ENCODE measurements around the gene RBBP8NL. TPM values are rescaled to one million over a fixed set of nuclear protein-coding genes. Genes with fewer than 3 reads are reported as not detected.
A peak's percentile ranks its signal among the peaks of the same experiment; 100 is the strongest.

The RBBP8NL gene
- total RNA-seq, 8 experiments from 2014 or later, result 0.05 to 0.24 (median 0.17) TPM; not detected in 4

- Histone ChIP-seq H3K4me1 (replicated peaks in 1 of 2) (peaks cover 62% of the 10 kb centered on the region in 2 donors), H3K4me3 (peak overlapping the region in 3 of 5 donors; percentile 5 to 7 (median 7)), H3K27ac (no peak overlapping the region)
- no CpG with 5 or more reads among the region's 15 CpGs for WGBS, 10 experiments
- peak in 7 of 8 experiments; percentile 2 to 35 (median 29) for ATAC-seq (replicated peaks in 6 of 8)
- in situ Hi-C loops (cut with MboI; ENCODE audit: low pct_unique_long_range_greater_than_20kb in 2 of 9, low sequenced_read_pairs in 9 of 9, unreplicated experiment in 9 of 9), result no loop called here
Observed at GRCh38 chr20:62368392-62368975, 58.9 kb downstream of the RBBP8NL start.

GRCh38 chr20:62367633-62368391, 59.5 kb downstream of the RBBP8NL start:
- in situ Hi-C loops (cut with MboI; ENCODE audit: low pct_unique_long_range_greater_than_20kb in 2 of 9, low sequenced_read_pairs in 9 of 9, unreplicated experiment in 9 of 9), result no loop called here
- Histone ChIP-seq H3K4me3 (peak overlapping the region; percentile 49 to 84 (median 57)), H3K27ac (peak overlapping the region; percentile 60 to 74), H3K4me1 (replicated peaks in 1 of 2) (peaks cover 68 to 69% of the 10 kb centered on the region in 2 donors)
- no peak for ATAC-seq (replicated peaks in 6 of 8)
- WGBS, 10 experiments, result 16 to 20% methylated on average over 1 to 13 of the region's 37 CpGs; no CpG with 5 or more reads in 8 of the 10 experiments

- ATAC-seq (replicated peaks in 6 of 8), result peak; percentile 23 to 56 (median 38)
- Histone ChIP-seq H3K4me3 (peak within 1 kb of the TSS; percentile 49 to 84 (median 57)), H3K4me1 (replicated peaks in 1 of 2) (peaks cover 68 to 74% of the 10 kb centered on the region in 2 donors), H3K27ac (peak within 1 kb of the TSS; percentile 60 to 74)
- in situ Hi-C loops (cut with MboI; ENCODE audit: low pct_unique_long_range_greater_than_20kb in 2 of 9, low sequenced_read_pairs in 9 of 9, unreplicated experiment in 9 of 9), result no loop called here
- WGBS, 10 experiments, result no CpG with 5 or more reads among the region's 70 CpGs
Observed at GRCh38 chr20:62367136-62367632, 60.2 kb downstream of the RBBP8NL start, which contains the start of gene LAMA5. LAMA5 (minus strand) TSS chr20:62367312; CDS start chr20:62367245, 67 bp downstream.

GRCh38 chr20:62366370-62367135, 60.8 kb downstream of the RBBP8NL start:
- no CpG with 5 or more reads among the region's 72 CpGs for WGBS, 10 experiments
- peaks cover 68 to 76% of the 10 kb centered on the region in 2 donors for H3K4me1 ChIP-seq (replicated peaks in 1 of 2)
- in situ Hi-C loops (cut with MboI; ENCODE audit: low pct_unique_long_range_greater_than_20kb in 2 of 9, low sequenced_read_pairs in 9 of 9, unreplicated experiment in 9 of 9), result no loop called here
- peak overlapping the region; percentile 49 to 84 (median 57) for H3K4me3 ChIP-seq
- ATAC-seq (replicated peaks in 6 of 8), result peak in 7 of 8 experiments; percentile 1 to 50 (median 27)
- H3K27ac ChIP-seq, result peak overlapping the region; percentile 60 to 74

GRCh38 chr20:62365814-62366369, 61.4 kb downstream of the RBBP8NL start:
- in situ Hi-C loops (cut with MboI; ENCODE audit: low pct_unique_long_range_greater_than_20kb in 2 of 9, low sequenced_read_pairs in 9 of 9, unreplicated experiment in 9 of 9), result no loop called here
- H3K4me1 ChIP-seq (replicated peaks in 1 of 2), result peaks cover 72 to 82% of the 10 kb centered on the region in 2 donors
- peak overlapping the region in 1 of 2 donors; percentile 43 for H3K27ac ChIP-seq
- H3K4me3 ChIP-seq, result peak overlapping the region; percentile 49 to 84 (median 57)
- ATAC-seq (replicated peaks in 6 of 8), result peak; percentile 0 to 58 (median 8)
- 13% methylated on average over 3 of the region's 10 CpGs; no CpG with 5 or more reads in 9 of the 10 experiments for WGBS, 10 experiments

- Histone ChIP-seq H3K4me3 (peak overlapping the region; percentile 49 to 84 (median 57)), H3K4me1 (replicated peaks in 1 of 2) (peaks cover 69 to 78% of the 10 kb centered on the region in 2 donors)
- 20 to 80% (median 59%) methylated on average over 1 of the region's 27 CpGs; no CpG with 5 or more reads in 6 of the 10 experiments for WGBS, 10 experiments
Observed at GRCh38 chr20:62364911-62365736, 62.2 kb downstream of the RBBP8NL start.

GRCh38 chr20:62363920-62364851, 63.2 kb downstream of the RBBP8NL start:
- in situ Hi-C loops (cut with MboI; ENCODE audit: low pct_unique_long_range_greater_than_20kb in 2 of 9, low sequenced_read_pairs in 9 of 9, unreplicated experiment in 9 of 9), result no loop called here
- H3K27ac ChIP-seq, result peak overlapping the region in 1 of 2 donors; percentile 17
- no peak overlapping the region for H3K4me3 ChIP-seq
- no peak for ATAC-seq (replicated peaks in 6 of 8)
- peaks cover 68 to 77% of the 10 kb centered on the region in 2 donors for H3K4me1 ChIP-seq (replicated peaks in 1 of 2)
- WGBS, 10 experiments, result 60 to 100% (median 74%) methylated on average over 2 to 6 of the region's 22 CpGs; no CpG with 5 or more reads in 6 of the 10 experiments

More at GRCh38 chr20:62364911-62365736, 62.2 kb downstream of the RBBP8NL start:
- H3K27ac ChIP-seq, result peak overlapping the region in 1 of 2 donors; percentile 43
- ATAC-seq (replicated peaks in 6 of 8), result no peak
- in situ Hi-C loops (cut with MboI; ENCODE audit: low pct_unique_long_range_greater_than_20kb in 2 of 9, low sequenced_read_pairs in 9 of 9, unreplicated experiment in 9 of 9), result no loop called here

GRCh38 chr20:62362991-62363919, 64.1 kb downstream of the RBBP8NL start:
- 80% methylated on average over 1 to 2 of the region's 20 CpGs; no CpG with 5 or more reads in 7 of the 10 experiments for WGBS, 10 experiments
- in situ Hi-C loops (cut with MboI; ENCODE audit: low pct_unique_long_range_greater_than_20kb in 2 of 9, low sequenced_read_pairs in 9 of 9, unreplicated experiment in 9 of 9), result no loop called here
- ATAC-seq (replicated peaks in 6 of 8), result peak in 5 of 8 experiments; percentile 12 to 35 (median 28)
- H3K27ac ChIP-seq, result no peak overlapping the region
- no peak overlapping the region for H3K4me3 ChIP-seq
- peaks cover 68 to 77% of the 10 kb centered on the region in 2 donors for H3K4me1 ChIP-seq (replicated peaks in 1 of 2)

- 95% methylated on average over 4 of the region's 13 CpGs; no CpG with 5 or more reads in 9 of the 10 experiments for WGBS, 10 experiments
- Histone ChIP-seq H3K27ac (no peak overlapping the region), H3K4me1 (replicated peaks in 1 of 2) (peaks cover 68 to 77% of the 10 kb centered on the region in 2 donors), H3K4me3 (no peak overlapping the region)
- ATAC-seq (replicated peaks in 6 of 8), result no peak
- in situ Hi-C loops (cut with MboI; ENCODE audit: low pct_unique_long_range_greater_than_20kb in 2 of 9, low sequenced_read_pairs in 9 of 9, unreplicated experiment in 9 of 9), result no loop called here
Observed at GRCh38 chr20:62362590-62362940, 64.8 kb downstream of the RBBP8NL start.

GRCh38 chr20:62361799-62362589, 65.3 kb downstream of the RBBP8NL start:
- Histone ChIP-seq H3K4me1 (replicated peaks in 1 of 2) (peaks cover 71 to 80% of the 10 kb centered on the region in 2 donors), H3K27ac (peak overlapping the region in 1 of 2 donors; percentile 10), H3K4me3 (no peak overlapping the region)
- no peak for ATAC-seq (replicated peaks in 6 of 8)
- WGBS, 10 experiments, result 40 to 90% (median 84%) methylated on average over 1 to 9 of the region's 34 CpGs; no CpG with 5 or more reads in 4 of the 10 experiments
- in situ Hi-C loops (cut with MboI; ENCODE audit: low pct_unique_long_range_greater_than_20kb in 2 of 9, low sequenced_read_pairs in 9 of 9, unreplicated experiment in 9 of 9), result no loop called here

Measured in motor neuron (in vitro differentiated cells).